GM12865 (cell line): ENCODE data around the gene ETS1.
A peak's percentile ranks its signal among the peaks of the same experiment; 100 is the strongest.

Source experiments
- DNase-seq: peaks from one replicate; pipeline ENCODE4 v3.0.0; 2010; ENCODE audit warnings: low read depth
- H3K4me3 ChIP-seq: 2 replicates; pipeline ENCODE4 v1.5.1; 2011; ENCODE audit warnings: mild to moderate bottlenecking, low read depth, low read length, control low read depth
- TF ChIP-seq, protein P1 (sequence below): IDR thresholded peaks from 2 replicates; pipeline ENCODE4 v1.5.1; 2011; ENCODE audit warnings: low read length, control low read depth, low read depth, inconsistent platforms; ENCODE audit not compliant: insufficient read depth; ENCODE audit errors: missing control alignments

The ETS1 gene

DNA sequence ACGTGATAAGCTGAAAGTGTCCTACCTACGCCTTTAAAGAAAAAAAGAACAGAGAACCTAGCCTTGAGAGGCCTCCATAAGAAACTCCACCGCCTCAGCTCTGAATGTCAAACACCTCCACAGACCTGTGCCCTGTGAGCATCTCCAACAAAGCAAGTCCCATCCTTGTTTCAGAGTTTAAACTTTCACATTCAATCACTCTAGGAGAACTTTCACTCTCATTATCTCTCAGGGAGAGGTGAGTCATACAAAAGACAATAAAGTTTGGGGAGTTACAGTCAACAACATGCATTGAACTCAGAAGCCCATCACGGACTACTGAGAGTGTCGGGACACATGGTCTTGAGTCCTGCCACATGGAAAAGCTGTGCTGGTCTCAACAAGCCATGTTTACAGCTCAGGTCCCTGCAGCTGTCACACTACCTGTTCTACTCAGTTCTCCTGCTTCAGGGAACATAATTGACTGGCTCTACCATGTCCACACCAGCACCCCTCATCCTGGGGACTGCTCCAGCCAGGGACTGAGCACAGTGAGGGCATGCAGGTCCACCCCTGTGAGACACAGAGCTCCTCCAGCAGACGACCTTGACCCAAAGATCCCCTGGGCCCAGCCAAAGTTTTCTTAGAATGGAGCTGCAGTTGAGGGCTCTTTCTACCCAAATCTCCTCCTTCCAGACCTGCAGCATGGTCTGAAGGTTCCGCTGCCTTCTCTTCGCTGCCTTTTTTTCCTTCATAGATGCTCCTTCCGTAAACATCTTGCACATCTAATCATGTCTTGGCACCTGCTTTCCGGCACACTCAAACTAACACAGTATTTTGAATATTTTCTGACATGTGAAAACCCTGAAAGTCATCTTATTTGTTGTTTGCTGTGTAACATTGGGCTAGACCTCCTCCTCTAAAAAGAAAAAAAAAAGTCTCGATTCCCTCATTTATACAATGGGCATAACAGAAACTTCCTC lies 114.9 kb downstream of the ETS1 start:
- H3K4me3 ChIP-seq = peak overlapping the region; percentile 28
- DNase-seq = peak; percentile 92

GRCh38 chr11:128471138-128471661 lies 116.2 kb downstream of the ETS1 start:
- H3K4me3 ChIP-seq = peak overlapping the region; percentile 37
- peak; percentile 90 for DNase-seq
- TF ChIP-seq, protein P1, sequence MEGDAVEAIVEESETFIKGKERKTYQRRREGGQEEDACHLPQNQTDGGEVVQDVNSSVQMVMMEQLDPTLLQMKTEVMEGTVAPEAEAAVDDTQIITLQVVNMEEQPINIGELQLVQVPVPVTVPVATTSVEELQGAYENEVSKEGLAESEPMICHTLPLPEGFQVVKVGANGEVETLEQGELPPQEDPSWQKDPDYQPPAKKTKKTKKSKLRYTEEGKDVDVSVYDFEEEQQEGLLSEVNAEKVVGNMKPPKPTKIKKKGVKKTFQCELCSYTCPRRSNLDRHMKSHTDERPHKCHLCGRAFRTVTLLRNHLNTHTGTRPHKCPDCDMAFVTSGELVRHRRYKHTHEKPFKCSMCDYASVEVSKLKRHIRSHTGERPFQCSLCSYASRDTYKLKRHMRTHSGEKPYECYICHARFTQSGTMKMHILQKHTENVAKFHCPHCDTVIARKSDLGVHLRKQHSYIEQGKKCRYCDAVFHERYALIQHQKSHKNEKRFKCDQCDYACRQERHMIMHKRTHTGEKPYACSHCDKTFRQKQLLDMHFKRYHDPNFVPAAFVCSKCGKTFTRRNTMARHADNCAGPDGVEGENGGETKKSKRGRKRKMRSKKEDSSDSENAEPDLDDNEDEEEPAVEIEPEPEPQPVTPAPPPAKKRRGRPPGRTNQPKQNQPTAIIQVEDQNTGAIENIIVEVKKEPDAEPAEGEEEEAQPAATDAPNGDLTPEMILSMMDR = no peak

More for the DNA sequence above, 114.9 kb downstream of the ETS1 start:
- TF ChIP-seq, protein P1 = no peak

DNA sequence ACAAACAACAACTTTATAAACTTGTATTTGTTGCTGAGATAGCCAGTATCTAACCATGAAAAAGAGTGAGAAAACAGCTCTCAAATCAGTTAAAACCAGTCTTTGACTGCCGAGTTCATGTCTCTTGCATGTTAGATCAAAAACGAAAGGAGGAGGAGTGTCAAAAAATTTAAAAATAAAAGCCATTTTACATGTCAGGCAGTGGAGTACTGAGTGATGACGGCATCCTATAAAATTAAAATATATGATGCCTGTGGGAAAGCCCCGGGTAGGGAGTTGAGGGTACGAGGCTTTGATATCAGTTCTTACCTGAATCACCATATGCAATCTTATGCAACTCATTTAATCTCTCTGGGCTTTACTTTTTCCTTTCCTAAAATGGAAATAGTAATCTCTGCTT lies 117.3 kb downstream of the ETS1 start:
- no peak overlapping the region; the same call in 1 of the 2 replicates for H3K4me3 ChIP-seq

GRCh38 chr11:128469220-128469619 lies 118.1 kb downstream of the ETS1 start:
- TF ChIP-seq, protein P1 = peak; percentile 6
- H3K4me3 ChIP-seq = no peak overlapping the region
- DNase-seq = peak; percentile 92

More for the DNA sequence above, 117.3 kb downstream of the ETS1 start:
- TF ChIP-seq, protein P1 = no peak
- peak; percentile 65 for DNase-seq

GRCh38 chr11:128468111-128468510 lies 119.2 kb downstream of the ETS1 start:
- TF ChIP-seq, protein P1 = no peak
- H3K4me3 ChIP-seq = no peak overlapping the region
- no peak for DNase-seq

DNA sequence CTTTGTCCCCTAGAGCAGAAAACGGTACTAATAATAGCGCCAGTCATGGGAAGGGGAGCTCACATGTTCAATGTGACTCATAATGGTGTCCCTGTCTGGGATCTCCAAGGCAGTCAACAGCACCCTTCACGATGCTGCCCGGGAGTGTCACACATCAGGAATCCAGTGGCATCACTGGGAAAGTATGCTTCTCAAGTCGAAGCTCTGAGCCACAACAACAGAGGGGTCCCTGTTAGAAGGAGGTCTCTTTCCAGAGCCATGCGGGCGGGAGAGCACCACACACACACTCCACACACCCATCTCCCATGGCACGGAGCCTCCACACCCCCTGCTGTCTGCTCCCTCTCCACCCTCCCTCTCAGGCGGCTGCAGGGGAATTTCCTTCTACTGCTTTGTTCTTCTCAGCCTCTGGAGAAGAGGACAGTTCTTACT lies 119.7 kb downstream of the ETS1 start:
- H3K4me3 ChIP-seq = no peak overlapping the region
- no peak for DNase-seq
- TF ChIP-seq, protein P1 = no peak
